GM12891 (cell line): ENCODE measurements around the gene IL17D.

Experiments used
- PAX5 ChIP-seq: IDR thresholded peaks from 2 replicates; pipeline ENCODE4 v1.6.1; 2011; ENCODE audit warnings: low read length, moderate library complexity, mild to moderate bottlenecking; ENCODE audit not compliant: insufficient read depth, severe bottlenecking
- POLR2A ChIP-seq: IDR thresholded peaks from 2 replicates; pipeline ENCODE4 v1.6.1; 2011; ENCODE audit warnings: low read depth, low read length, control low read depth
- POLR2AphosphoS5 ChIP-seq: IDR thresholded peaks from 2 replicates; pipeline ENCODE4 v1.6.1; 2011; ENCODE audit warnings: low read depth, low read length, control low read depth
- POU2F2 ChIP-seq: IDR thresholded peaks from 2 replicates; pipeline ENCODE4 v1.6.1; 2011; ENCODE audit warnings: low read depth, mild to moderate bottlenecking, control low read depth, low read length, moderate library complexity
- SPI1 ChIP-seq: IDR thresholded peaks from 2 replicates; pipeline ENCODE4 v1.6.1; 2011; ENCODE audit warnings: low read depth, low read length, control low read depth
- TAF1 ChIP-seq: IDR thresholded peaks from 2 replicates; pipeline ENCODE4 v1.6.1; 2011; ENCODE audit warnings: low read depth, low read length, control low read depth

- TF ChIP-seq POLR2AphosphoS5 (no peak), SPI1 (no peak), TAF1 (no peak), POLR2A (no peak), PAX5 (no peak), POU2F2 (no peak)
Measured at GRCh38 chr13:20718958-20719566, 15.6 kb downstream of the IL17D start.
